ENCODE data around the gene SORBS1.

Gene SORBS1

GRCh38 chr10:95531058-95531809, 29.9 kb downstream of the SORBS1 start:
- Histone ChIP-seq H3K4me1 (peaks cover 0 to 99% (median 78%) of the 10 kb centered on the region in 4 donors), H3K27ac (peak overlapping the region; percentile 88 to 89), H3K36me3 (no peaks in the 10 kb centered on the region), H3K4me3 (no peak overlapping the region), H3K27me3 (no peaks in the 10 kb centered on the region), H3K9me3 (no peaks in the 10 kb centered on the region)
- DNase-seq = no peak
- intact Hi-C loops (cut with DNase I; ENCODE audit: low total_unique reads) = no loop called here
- TF ChIP-seq CTCF (IDR thresholded peaks at IDR 0.05) = no peak

DNA sequence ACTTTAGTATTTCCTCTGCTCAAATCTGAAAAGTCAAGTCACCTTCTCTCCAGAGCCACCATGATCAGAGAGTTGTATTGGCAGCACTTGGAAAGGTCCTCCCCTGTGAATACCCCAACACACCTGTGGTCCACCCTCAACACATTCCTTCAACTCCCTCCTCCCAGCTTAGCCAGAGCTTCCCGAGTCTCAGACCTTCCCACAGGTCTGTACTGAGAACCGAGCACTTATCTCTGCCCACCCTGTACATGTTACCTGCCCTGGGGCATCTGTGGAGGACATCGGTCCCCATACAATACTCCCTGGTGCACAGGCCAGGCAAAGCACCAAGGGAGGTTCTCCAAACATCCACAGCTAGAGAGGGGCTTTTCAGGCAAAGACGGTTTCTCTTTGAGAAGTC, 30.6 kb downstream of the SORBS1 start:
- H3K27ac ChIP-seq = peak overlapping the region; percentile 88 to 89
- H3K4me3 ChIP-seq = no peak overlapping the region
- no peaks in the 10 kb centered on the region for H3K36me3 ChIP-seq
- no peak for TF ChIP-seq CTCF (IDR thresholded peaks at IDR 0.05)
- DNase-seq = no peak
- no peaks in the 10 kb centered on the region for H3K27me3 ChIP-seq
- intact Hi-C loops (cut with DNase I; ENCODE audit: low total_unique reads) = no loop called here
- H3K4me1 ChIP-seq = peaks cover 0 to 99% (median 80%) of the 10 kb centered on the region in 4 donors
- no peaks in the 10 kb centered on the region for H3K9me3 ChIP-seq

- H3K27ac ChIP-seq = peak overlapping the region; percentile 88 to 89
- DNase-seq = no peak
- no peaks in the 10 kb centered on the region for H3K36me3 ChIP-seq
- TF ChIP-seq CTCF (IDR thresholded peaks at IDR 0.05) = no peak
- no peaks in the 10 kb centered on the region for H3K27me3 ChIP-seq
- no peaks in the 10 kb centered on the region for H3K9me3 ChIP-seq
- peaks cover 0 to 99% (median 81%) of the 10 kb centered on the region in 4 donors for H3K4me1 ChIP-seq
- intact Hi-C loops (cut with DNase I; ENCODE audit: low total_unique reads) = no loop called here
- H3K4me3 ChIP-seq = no peak overlapping the region
Measured at GRCh38 chr10:95530029-95530428, 31.1 kb downstream of the SORBS1 start.

GRCh38 chr10:95526044-95526443, 35.1 kb downstream of the SORBS1 start:
- Histone ChIP-seq H3K27me3 (no peaks in the 10 kb centered on the region), H3K27ac (peak overlapping the region; percentile 35 to 89), H3K4me3 (no peak overlapping the region), H3K9me3 (no peaks in the 10 kb centered on the region), H3K36me3 (no peaks in the 10 kb centered on the region), H3K4me1 (peaks cover 0 to 99% (median 79%) of the 10 kb centered on the region in 4 donors)
- DNase-seq = no peak
- intact Hi-C loops (cut with DNase I; ENCODE audit: low total_unique reads) = no loop called here
- TF ChIP-seq CTCF (IDR thresholded peaks at IDR 0.05) = no peak

GRCh38 chr10:95525033-95525418, 36.1 kb downstream of the SORBS1 start:
- DNase-seq = no peak
- peaks cover 0 to 99% (median 76%) of the 10 kb centered on the region in 4 donors for H3K4me1 ChIP-seq
- H3K27me3 ChIP-seq = no peaks in the 10 kb centered on the region
- no peak overlapping the region for H3K4me3 ChIP-seq
- H3K9me3 ChIP-seq = no peaks in the 10 kb centered on the region
- peak overlapping the region; percentile 4 to 89 for H3K27ac ChIP-seq
- H3K36me3 ChIP-seq = no peaks in the 10 kb centered on the region
- intact Hi-C loops (cut with DNase I; ENCODE audit: low total_unique reads) = no loop called here
- no peak for TF ChIP-seq CTCF (IDR thresholded peaks at IDR 0.05)
